Activated T-cell treated with anti-CD3 and anti-CD28 coated beads, Interleukin-2, amount 50 U/mL, for 4 hours (primary cell): ENCODE measurements around the gene COL13A1. TPM values are rescaled to one million over a fixed set of nuclear protein-coding genes. Genes with fewer than 3 reads are reported as not detected.

Experiments used
- ATAC-seq, 2 donors: fragments of 200-7000 bp; cut with Tn5 transposase; one replicate each; pipeline ENCODE4 v1.10.0; 2021
- DNase-seq: peaks from one replicate; pipeline ENCODE4 v3.0.0-alpha.2; 2020
- H3K27me3 Mint-ChIP-seq: one replicate; pipeline ENCODE4 v1.8.0; 2021; ENCODE audit warnings: low read depth, mixed read lengths
- H3K36me3 Mint-ChIP-seq: one replicate; pipeline ENCODE4 v1.8.0; 2022; ENCODE audit warnings: mixed read lengths; ENCODE audit not compliant: insufficient read depth
- H3K4me1 Mint-ChIP-seq: one replicate; pipeline ENCODE4 v1.8.0; 2021; ENCODE audit warnings: low read depth, mixed read lengths
- H3K4me3 Mint-ChIP-seq: one replicate; pipeline ENCODE4 v1.8.0; 2021; ENCODE audit warnings: mild to moderate bottlenecking, moderate library complexity, mixed read lengths
- H3K9me3 Mint-ChIP-seq: one replicate; pipeline ENCODE4 v1.8.0; 2021; ENCODE audit warnings: mixed read lengths
- total RNA-seq, 3 donors: library from RNA; stranded (reverse); gene quantifications; one replicate each; pipeline ENCODE4 v1.2.1, GENCODE V29; 2021

COL13A1 gene
- total RNA-seq, 3 donors from 2014 or later, result not detected

GRCh38 chr10:69895759-69896158 lies 94.1 kb downstream of the COL13A1 start:
- Mint-ChIP-seq H3K36me3 (no peaks in the 10 kb centered on the region), H3K9me3 (no peaks in the 10 kb centered on the region), H3K4me1 (no peaks in the 10 kb centered on the region), H3K27me3 (no peaks in the 10 kb centered on the region), H3K4me3 (no peak overlapping the region)
- no peak for ATAC-seq
- DNase-seq, result no peak

GRCh38 chr10:69896606-69897231 lies 95.0 kb downstream of the COL13A1 start:
- Mint-ChIP-seq H3K36me3 (no peaks in the 10 kb centered on the region), H3K4me3 (no peak overlapping the region), H3K4me1 (no peaks in the 10 kb centered on the region), H3K9me3 (no peaks in the 10 kb centered on the region), H3K27me3 (no peaks in the 10 kb centered on the region)
- ATAC-seq (no peak), DNase-seq (no peak)

- no peaks in the 10 kb centered on the region for H3K36me3 Mint-ChIP-seq
- H3K27me3 Mint-ChIP-seq, result no peaks in the 10 kb centered on the region
- no peak overlapping the region for H3K4me3 Mint-ChIP-seq
- ATAC-seq, result no peak
- H3K4me1 Mint-ChIP-seq, result no peaks in the 10 kb centered on the region
- H3K9me3 Mint-ChIP-seq, result no peaks in the 10 kb centered on the region
- no peak for DNase-seq
Observed at GRCh38 chr10:69897432-69897831, 95.7 kb downstream of the COL13A1 start.

GRCh38 chr10:69897999-69898398 lies 96.3 kb downstream of the COL13A1 start:
- Mint-ChIP-seq H3K4me3 (no peak overlapping the region), H3K36me3 (no peaks in the 10 kb centered on the region), H3K4me1 (no peaks in the 10 kb centered on the region), H3K27me3 (no peaks in the 10 kb centered on the region), H3K9me3 (no peaks in the 10 kb centered on the region)
- DNase-seq (no peak), ATAC-seq (no peak)

GRCh38 chr10:69898524-69898923 lies 96.8 kb downstream of the COL13A1 start:
- Mint-ChIP-seq H3K4me3 (no peak overlapping the region), H3K27me3 (no peaks in the 10 kb centered on the region), H3K9me3 (no peaks in the 10 kb centered on the region), H3K36me3 (no peaks in the 10 kb centered on the region), H3K4me1 (no peaks in the 10 kb centered on the region)
- ATAC-seq (no peak), DNase-seq (no peak)

- ATAC-seq (no peak), DNase-seq (no peak)
- Mint-ChIP-seq H3K36me3 (no peaks in the 10 kb centered on the region), H3K4me1 (no peaks in the 10 kb centered on the region), H3K4me3 (no peak overlapping the region), H3K9me3 (no peaks in the 10 kb centered on the region), H3K27me3 (no peaks in the 10 kb centered on the region)
Observed at GRCh38 chr10:69898941-69899340, 97.2 kb downstream of the COL13A1 start.

GRCh38 chr10:69899727-69900595 lies 98.3 kb downstream of the COL13A1 start:
- ATAC-seq (no peak), DNase-seq (no peak)
- Mint-ChIP-seq H3K9me3 (no peaks in the 10 kb centered on the region), H3K4me3 (no peak overlapping the region), H3K27me3 (no peaks in the 10 kb centered on the region), H3K4me1 (no peaks in the 10 kb centered on the region), H3K36me3 (no peaks in the 10 kb centered on the region)

GRCh38 chr10:69901022-69901421 lies 99.3 kb downstream of the COL13A1 start:
- Mint-ChIP-seq H3K4me3 (no peak overlapping the region), H3K36me3 (no peaks in the 10 kb centered on the region), H3K4me1 (no peaks in the 10 kb centered on the region), H3K9me3 (no peaks in the 10 kb centered on the region), H3K27me3 (peaks cover 3% of the 10 kb centered on the region)
- ATAC-seq (no peak), DNase-seq (no peak)

GRCh38 chr10:69901628-69902505 lies 100.2 kb downstream of the COL13A1 start:
- Mint-ChIP-seq H3K4me3 (no peak overlapping the region), H3K27me3 (peaks cover 3% of the 10 kb centered on the region), H3K4me1 (no peaks in the 10 kb centered on the region), H3K36me3 (no peaks in the 10 kb centered on the region), H3K9me3 (no peaks in the 10 kb centered on the region)
- ATAC-seq, result peak in 1 of 2 donors; percentile 29
- no peak for DNase-seq

GRCh38 chr10:69902835-69903535 lies 101.3 kb downstream of the COL13A1 start:
- ATAC-seq (no peak), DNase-seq (no peak)
- H3K27me3 Mint-ChIP-seq, result peaks cover 9% of the 10 kb centered on the region
- H3K4me1 Mint-ChIP-seq, result no peaks in the 10 kb centered on the region
- H3K36me3 Mint-ChIP-seq, result no peaks in the 10 kb centered on the region
- H3K4me3 Mint-ChIP-seq, result no peak overlapping the region
- no peaks in the 10 kb centered on the region for H3K9me3 Mint-ChIP-seq

GRCh38 chr10:69904533-69904932 lies 102.8 kb downstream of the COL13A1 start:
- no peak overlapping the region for H3K4me3 Mint-ChIP-seq
- no peaks in the 10 kb centered on the region for H3K4me1 Mint-ChIP-seq
- DNase-seq (no peak), ATAC-seq (no peak)
- H3K9me3 Mint-ChIP-seq, result no peaks in the 10 kb centered on the region
- H3K36me3 Mint-ChIP-seq, result no peaks in the 10 kb centered on the region
- H3K27me3 Mint-ChIP-seq, result peaks cover 10% of the 10 kb centered on the region

GRCh38 chr10:69906425-69906824 lies 104.7 kb downstream of the COL13A1 start:
- no peaks in the 10 kb centered on the region for H3K36me3 Mint-ChIP-seq
- H3K27me3 Mint-ChIP-seq, result peaks cover 10% of the 10 kb centered on the region
- H3K4me1 Mint-ChIP-seq, result no peaks in the 10 kb centered on the region
- H3K9me3 Mint-ChIP-seq, result no peaks in the 10 kb centered on the region
- no peak overlapping the region for H3K4me3 Mint-ChIP-seq
- no peak for DNase-seq
- ATAC-seq, result no peak

GRCh38 chr10:69907517-69907916 lies 105.8 kb downstream of the COL13A1 start:
- no peak for ATAC-seq
- DNase-seq, result no peak
- no peaks in the 10 kb centered on the region for H3K9me3 Mint-ChIP-seq
- H3K4me1 Mint-ChIP-seq, result no peaks in the 10 kb centered on the region
- H3K36me3 Mint-ChIP-seq, result no peaks in the 10 kb centered on the region
- H3K27me3 Mint-ChIP-seq, result peaks cover 10% of the 10 kb centered on the region
- no peak overlapping the region for H3K4me3 Mint-ChIP-seq

- Mint-ChIP-seq H3K36me3 (no peaks in the 10 kb centered on the region), H3K27me3 (peaks cover 10% of the 10 kb centered on the region), H3K4me3 (no peak overlapping the region), H3K9me3 (no peaks in the 10 kb centered on the region), H3K4me1 (no peaks in the 10 kb centered on the region)
- no peak for ATAC-seq
- no peak for DNase-seq
Observed at GRCh38 chr10:69908124-69908523, 106.4 kb downstream of the COL13A1 start.
